D341Med (cell line): ENCODE measurements around the gene CFAP45.

ENCODE experiments used
- DNase-seq: peaks from one replicate; pipeline ENCODE4 v3.0.0; 2012; ENCODE audit warnings: low spot score

The CFAP45 gene

DNA sequence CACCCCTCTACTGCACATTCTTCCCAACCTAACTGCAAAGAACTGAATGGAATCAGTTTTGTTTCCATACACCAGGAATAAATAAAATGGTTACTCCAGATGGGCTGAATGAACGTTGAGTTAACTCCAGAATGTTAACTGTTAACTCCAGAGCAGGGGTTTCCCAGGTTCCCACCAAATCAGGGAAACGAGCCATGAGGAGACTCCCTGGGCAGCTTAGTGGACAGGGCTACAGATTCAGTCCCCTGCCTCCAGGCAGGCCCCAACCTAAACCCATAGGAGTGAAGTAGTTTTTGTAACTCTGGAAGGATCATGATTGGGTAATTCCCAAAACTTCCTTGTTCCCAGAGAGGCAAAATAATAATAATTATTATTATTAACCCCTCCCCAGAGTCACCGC is 51.6 kb downstream of the CFAP45 start:
- DNase-seq: no peak

DNA sequence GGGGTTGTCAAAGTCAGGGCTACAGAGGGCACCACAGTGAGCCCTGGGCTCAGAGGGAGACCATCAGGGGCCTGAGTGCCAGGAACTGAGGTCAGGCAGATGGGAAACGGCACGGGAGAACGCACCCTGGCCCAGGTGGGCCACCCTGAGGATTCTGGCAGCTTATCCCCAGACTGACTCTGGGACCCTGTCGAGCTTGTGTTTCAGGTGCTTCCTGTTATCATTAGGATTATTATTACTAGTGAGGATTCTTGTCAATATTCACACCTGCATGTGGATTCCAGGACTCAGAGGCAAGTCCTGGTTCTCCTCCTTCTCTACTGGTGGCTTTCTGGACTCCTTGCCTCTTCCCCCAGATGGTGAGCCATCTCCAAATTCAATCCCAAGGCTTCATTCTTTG is 52.7 kb downstream of the CFAP45 start:
- DNase-seq: no peak

DNA sequence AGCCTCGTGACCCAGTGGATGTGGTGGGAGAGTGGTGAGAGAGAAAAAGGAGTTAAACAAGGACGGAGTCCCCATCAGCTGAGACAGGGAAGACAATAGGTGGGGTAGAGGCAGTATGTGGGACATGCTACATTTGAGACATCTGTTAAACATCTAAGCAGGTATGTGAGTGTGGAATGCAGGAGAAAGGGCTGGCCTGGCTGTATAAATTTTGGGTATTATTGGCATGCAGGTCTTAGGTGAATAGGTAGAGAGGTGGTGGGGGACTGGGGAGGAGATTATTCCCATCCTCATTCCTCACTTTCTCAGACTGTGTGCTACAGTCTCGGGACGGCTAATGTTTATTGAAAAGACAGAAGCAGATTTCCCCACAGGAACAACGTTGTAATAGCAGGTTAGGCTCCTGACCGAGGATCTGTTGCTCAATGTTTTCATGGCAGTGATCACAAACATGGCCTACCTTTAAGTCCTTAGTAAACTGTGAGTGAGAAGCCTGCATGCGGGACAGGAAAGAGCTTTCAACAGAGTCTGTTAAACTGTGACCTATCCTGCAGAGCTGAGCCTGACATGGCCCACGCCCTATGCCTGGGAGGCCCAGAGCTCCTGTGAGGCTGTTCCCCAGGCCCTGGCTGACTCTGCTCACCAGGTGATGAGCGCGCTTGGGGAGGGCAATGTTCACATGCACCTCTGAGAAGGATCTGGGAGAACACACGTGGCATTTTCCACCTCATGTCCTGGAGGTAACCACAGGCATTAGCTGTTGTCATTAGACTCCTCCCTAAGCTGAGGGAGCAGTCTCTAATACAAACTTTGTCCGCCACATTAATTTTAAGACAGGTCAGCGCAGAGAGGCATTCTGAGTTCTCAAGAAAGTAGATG is 54.0 kb downstream of the CFAP45 start:
- no peak for DNase-seq

DNA sequence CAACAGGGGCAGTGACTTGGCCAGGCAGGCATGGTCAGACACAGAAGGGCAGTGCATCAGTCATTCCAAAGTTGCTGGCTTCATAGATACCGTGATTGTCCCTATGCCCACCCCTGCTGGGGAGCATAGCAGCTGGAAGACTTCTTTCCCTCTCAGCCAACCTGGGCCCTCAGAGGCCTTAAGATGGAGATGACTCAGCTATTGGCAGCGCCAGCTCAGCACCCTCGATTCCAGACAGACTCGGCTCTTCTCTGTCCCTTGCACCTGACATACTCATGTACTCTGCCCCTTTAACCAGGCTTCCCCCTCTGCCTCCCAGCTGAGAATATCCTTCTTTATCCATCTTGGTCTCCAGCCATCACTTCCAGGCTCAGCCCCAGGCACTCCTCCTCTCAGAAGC is 56.5 kb downstream of the CFAP45 start:
- DNase-seq: no peak

DNA sequence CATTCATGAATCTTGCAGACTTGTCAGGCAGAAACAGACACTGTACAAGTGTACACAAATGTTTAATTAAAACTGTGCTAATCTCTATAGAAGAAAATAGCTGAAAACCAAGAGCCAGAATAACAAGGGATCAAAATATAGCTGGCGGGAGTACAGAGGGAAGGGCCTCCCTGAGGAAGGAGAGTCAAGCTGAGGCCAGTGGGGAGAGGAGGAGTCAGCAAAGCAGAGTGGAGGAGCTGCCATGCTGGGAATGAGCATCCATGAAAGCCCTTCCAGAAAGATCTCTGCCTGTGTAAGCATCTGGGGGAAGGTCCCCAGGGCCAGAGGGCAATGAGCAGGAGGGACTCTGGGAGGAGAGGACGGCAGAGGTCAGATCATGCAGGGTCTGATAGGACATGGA is 58.2 kb downstream of the CFAP45 start:
- DNase-seq: no peak

DNA sequence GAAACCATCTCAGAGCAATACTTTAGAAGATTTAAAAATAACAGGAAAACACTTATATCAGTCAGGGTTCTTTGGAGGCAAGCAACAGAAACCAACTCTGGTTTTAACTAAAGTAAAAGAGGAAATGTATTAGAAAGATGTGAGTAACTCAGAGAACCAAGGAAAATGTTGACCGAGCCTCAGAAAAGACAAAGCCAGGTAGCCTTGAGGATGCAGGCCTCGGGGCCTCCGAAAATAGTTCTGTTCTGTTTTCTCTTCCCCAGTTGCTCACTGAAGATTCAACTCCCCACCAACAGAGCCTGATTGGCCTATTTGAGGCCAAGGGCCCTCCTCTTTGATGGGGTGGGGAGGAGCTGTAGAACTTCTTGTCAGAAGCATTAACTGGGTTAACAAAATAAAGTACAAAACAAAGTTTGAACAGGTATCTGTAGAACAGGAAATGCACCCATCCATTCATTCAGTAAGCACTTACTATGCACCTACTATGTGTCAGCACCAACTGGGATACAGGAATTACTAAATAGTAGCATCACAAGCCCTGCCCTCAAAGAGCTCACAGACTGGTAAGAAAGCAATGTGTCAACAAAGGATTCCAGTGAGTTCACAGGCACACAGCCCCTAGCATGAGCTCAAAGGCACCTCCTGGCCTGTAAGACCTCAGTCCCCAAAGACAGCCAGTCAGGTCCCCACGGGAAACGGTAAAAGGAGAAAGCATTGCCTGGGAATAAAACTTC is 60.7 kb downstream of the CFAP45 start:
- no peak for DNase-seq

DNA sequence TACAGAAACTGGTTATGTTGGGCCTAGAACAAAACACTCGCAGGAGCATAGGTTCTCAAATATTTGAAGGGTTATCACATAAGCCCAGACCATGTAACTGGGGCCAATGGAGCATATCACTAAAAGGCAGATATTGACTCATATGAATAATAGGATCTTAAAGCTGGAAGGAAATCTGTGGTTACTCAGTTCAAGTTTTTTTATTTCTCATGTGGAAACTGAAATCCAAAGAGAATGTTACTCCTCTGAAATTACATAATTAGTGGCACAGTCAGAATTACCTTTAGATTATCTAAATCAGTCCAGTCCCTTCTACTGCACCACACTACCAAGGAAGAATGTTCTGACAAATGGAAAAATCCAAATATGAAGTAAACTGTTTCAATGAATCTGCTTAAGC is 61.2 kb downstream of the CFAP45 start:
- no peak for DNase-seq

DNA sequence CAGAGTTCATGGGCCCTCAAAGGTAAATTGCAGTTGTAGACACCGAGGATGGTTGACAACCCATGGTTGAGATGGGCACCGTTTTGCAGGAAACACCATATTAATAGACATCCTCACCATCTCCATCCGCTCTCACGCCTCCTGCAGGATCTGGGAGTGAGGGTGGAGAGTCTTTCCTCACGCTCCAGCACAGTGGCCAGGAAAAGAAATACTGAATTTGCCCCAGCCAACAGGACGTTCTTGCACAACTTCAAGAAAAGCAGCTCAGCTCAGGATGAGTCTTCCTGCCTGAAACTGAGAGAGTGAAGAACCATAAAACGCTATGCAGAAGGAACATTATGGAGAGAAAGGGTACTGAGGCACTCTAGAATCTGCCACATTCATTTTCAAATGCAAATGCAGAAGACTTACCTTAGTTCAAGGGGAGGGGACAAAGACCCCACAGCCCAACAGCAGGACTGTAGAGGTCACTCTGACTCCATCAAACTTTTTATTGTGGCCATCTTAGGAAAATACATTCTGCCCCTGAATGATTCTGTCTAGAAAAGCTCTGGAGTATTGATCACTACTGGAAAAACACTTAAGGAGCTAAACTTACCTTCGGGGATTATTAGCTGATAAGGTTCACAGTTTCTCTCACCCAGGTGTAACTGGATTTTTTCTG is 64.0 kb downstream of the CFAP45 start:
- DNase-seq: no peak

DNA sequence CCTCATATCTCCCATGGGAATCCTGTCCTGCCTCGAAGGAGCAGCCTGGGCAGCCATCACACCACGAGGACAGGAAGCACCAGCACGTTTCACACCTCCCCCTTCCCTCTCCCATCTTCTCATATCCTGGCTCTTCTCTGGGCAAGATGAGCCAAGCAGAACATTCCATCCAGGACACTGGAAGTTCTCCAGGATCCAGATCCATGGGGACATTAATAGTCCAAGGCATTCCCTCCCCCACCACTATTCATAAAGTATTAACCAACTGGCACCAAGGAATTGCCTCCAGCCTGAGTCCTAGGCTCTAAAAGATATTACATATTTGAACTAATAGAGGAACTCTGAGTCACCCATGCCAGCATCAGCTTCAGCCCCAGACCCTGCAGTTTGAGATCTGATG is 64.6 kb downstream of the CFAP45 start:
- no peak for DNase-seq

DNA sequence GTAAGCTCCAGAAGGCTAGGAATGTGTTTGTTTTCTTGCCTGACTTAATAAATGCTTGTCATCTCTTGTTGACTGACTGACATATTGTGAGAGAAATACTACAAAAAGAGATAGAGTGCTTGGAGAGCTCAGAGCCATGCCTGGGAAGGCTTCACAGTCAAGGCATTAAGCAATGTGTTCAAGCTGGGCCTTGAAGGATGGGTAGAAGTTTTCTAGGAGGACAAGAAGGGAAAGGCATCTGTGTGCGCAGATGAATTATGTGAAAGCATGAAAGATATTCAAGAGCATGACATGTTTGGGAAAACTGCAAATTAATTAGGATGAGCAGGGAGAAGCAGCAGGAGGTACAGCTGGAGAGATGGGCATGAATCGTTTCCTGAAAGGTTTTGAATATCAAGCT is 67.7 kb downstream of the CFAP45 start:
- no peak for DNase-seq

DNA sequence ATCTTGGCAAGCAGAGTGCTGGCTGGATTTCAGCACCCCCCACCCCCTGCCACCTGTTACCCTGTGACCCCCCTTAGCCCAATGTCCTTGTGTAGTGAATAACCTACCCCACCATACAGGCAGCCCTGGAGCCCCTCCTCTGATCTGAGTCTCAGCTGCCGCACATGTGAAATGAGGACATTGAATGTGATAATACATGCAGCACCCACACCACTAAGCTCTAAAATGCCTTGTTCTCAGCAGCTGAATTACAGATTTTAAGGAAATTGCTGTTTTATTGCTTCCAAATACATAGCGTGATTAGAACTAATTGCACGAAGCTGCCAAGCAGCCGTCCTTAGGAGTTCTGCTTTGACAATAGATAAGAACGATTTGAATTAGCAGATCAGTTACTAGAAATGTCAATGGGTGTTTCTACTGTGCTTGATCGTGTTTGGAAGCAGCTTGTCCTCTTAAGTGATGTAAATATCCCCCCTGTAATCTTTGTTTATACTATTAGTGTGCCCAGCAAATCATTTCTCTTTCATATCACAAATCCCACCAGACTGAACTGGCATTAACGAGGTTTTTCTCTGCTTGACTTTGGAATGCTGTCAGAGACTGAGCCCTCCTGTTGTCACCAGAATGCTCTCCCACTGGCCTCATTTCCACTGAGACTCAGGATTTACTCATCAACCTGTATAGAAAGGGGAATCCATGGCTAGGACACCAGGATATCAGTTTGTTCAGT is 68.4 kb downstream of the CFAP45 start:
- DNase-seq: peak; percentile 53

DNA sequence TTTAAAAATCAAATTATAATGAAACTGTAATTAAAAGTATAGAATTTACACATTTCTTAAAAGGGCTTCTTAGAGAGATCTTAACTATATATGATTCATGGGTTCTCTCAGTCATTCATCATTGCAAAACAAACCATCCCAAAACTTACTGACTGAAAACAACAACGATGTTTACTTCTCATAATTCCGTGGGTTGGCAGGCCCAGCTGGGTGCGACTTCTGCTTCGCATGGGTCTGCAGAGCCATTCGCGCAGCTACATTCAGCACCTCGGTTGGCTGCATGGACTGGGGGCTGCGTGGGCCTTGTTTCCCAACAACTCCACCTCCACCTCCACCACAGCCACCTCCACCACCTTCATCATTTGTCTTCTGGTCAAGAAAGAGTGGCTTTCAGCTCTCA is 69.2 kb downstream of the CFAP45 start:
- no peak for DNase-seq

DNA sequence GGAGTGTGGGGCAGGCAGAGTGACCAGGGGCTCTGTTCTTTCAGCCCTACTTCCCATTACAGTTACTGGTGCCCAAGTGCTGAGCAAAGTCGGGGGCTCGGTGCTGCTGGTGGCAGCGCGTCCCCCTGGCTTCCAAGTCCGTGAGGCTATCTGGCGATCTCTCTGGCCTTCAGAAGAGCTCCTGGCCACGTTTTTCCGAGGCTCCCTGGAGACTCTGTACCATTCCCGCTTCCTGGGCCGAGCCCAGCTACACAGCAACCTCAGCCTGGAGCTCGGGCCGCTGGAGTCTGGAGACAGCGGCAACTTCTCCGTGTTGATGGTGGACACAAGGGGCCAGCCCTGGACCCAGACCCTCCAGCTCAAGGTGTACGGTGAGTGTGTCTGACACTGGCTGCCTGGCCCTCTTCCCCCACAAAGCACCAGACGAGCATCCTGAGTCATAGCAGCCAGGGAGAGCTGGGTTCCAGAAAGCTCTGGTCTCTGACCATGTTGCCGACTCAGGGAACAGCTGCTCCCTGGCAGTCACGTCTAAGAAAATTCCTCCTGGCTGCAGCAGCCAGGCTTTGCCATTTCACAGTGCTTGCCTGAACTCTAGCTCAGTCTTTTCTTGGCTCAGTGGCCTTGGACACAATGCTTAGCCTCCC is 70.0 kb downstream of the CFAP45 start:
- DNase-seq: no peak

DNA sequence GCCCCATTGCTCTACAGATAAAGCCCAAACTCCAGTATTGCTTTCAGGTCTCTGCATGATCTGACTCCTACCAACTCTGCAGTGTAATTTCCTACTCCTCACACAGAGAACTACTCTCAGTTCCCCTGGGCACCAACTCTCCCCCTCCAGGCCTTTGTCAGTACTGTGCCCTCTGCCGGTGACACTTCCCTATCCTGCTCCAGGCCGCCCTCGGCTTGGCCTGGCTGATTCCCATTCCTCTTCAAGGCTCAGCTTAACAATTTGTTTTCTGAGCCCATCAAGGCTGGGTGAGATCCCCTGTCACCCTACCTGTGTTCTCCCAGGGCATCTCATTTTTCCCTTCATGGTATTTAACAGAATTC is 70.7 kb downstream of the CFAP45 start:
- peak; percentile 72 for DNase-seq

DNA sequence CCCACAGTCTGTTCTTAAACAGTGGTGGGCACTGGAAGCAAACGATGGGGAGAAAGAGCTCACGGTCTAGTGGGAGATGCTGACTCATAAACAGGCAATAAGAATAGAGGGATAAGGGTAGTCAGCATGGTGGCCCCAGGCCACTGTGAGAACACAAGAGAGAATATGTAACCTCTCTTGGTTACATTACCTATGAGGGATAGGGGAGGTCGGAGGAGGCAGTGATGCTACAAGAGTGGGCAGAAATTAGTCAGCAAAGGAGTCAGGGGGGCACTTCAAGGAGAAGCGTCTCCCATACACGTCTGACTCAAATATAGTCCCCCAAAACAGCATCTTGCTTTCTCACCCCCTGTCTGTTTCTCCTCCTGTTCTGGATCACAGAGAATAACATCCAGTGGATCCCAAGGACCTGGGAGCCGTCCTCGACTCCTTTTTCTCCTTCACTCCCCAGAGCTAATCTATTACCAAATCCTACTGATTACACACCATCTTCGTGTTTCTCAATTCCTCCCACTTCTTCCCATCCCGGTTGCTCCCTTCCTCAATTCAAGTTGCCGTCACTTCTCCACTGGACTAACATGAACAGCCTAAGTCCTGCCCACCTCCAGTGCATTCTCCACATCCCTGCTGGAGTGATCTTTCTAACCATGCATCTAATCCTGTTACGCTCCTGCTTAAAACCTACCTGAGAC is 71.2 kb downstream of the CFAP45 start:
- no peak for DNase-seq

DNA sequence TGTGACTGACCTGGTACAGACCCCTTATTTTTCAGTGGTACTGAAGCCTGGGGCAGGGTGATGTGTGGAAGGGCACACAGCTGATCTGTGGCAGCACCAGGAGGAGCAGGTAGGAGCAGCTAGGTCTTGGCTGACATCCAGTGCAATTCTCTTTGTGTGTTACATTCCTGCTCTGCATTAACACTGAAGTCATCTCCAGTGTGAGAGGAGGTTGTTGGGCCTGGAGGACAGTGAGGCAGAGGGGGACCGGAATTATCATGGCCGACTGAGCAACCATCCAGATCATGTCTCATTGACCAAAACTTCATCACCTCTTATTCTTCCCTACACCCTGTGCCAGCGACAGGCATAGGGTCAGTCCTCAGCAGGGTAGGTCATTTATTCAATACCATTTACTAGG is 71.8 kb downstream of the CFAP45 start:
- no peak for DNase-seq

DNA sequence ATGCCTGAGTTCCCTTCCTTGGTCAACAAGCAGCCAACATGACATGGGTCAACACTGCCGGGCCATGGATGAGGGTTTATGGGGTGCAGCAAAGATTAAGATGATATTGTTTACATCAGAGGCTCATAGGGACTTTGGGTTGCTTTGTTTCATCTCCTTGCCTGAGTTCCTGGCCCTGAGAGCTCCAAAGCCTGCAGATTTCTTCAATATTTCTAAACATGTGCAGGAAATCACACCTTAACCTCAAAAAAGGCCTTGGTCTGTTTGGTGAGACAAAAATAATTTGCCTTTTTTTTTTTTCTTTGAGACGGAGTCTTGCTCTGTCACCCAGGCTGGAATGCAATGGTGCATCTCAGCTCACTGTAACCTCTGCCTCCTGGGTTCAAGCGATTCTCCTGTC is 72.4 kb downstream of the CFAP45 start:
- no peak for DNase-seq

DNA sequence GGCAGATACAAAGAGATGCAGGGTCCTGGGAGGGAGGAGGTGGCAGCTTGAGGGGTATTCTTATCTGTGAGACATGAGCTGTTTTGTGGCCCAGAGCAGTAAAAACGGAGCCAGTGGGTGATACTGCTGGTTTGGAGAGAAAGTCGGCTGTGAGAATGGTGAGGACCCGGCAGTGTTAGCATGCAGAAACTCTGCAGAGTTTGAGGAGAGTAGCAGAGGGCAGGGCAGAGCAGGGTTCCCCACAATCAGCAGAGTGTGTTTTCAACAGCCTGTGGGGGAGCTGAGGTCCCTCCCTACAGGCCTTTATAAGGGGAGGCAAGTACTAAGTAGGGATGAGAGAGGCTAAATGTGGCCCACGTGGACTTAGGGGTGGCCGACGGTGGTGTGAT is 72.9 kb downstream of the CFAP45 start:
- no peak for DNase-seq

DNA sequence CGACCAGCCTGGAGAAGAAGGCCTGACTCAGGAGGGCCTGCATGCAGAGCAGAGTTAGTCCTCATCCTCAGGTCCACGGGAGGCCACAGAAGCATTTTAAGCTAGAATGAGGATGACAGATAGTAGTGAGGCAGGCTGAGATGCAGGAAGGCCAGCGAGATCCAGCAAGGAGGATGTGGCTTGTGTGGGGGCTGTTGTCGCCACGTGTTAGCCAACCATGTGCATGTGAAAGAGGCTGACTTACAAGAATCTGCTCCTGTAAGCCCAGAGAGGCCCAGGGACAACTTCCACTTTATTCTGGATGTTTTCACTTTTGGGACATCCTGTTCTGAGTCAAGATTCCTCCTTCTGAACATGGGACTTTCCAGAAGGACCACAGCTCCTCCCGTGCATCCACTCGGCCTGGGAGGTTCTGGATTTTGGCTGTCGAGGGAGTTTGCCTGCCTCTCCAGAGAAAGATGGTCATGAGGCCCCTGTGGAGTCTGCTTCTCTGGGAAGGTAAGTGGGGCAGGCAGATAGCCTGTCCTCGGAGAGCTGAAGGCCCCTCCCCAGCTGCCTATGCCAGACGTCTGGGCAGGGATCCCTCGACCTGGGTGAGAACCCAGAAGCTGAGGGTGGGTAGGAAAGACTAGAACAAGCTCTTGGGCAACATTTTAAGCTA is 73.4 kb downstream of the CFAP45 start, which contains the start of gene SLAMF8:
Gene SLAMF8 (plus strand): TSS at position 433 of the 661 bp plus-strand sequence. CDS start 26 bp downstream, at position 459.
- no peak for DNase-seq

DNA sequence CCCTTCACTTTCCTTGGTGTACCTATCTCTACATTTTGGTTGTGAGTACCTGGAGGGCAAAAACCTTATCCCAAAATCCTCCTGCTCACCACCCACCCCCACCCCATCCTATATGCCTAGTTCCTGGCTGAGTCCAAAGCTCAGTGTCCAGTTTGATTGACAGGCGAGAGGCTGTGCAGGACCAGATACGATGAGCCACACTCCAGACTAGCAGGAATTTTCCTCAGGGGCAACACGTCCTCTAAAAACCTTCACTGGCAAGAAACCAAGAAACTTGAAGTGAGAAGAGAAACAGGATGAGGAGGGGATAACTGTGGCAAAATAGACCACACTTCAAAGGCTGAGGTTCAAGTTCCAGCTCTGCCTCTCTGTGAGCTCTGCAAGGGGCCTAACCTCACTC is 74.4 kb downstream of the CFAP45 start:
- DNase-seq: no peak

DNA sequence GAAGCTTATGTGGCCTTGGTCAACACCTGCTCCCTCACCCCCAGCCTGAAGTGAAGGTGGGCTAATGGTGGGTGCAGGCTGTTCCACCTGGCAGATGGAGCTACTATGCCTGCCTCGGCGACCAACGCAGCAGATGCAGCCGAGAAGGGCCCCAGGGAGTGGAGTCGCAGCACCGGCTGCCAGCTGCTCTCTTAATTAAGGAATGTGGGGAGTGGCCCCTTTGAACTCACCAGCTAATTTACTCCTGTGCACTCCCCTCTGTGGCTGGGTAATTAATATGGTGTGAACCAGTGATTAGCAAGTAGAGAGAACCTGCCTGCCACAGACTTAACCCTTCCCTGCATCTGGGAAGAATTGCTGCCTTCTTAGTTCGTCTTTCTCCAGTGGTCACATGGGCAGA is 76.6 kb downstream of the CFAP45 start:
- DNase-seq: peak; percentile 93
